Type B pancreatic cell (in vitro differentiated cells): ENCODE results near the gene CADPS. TPM values are rescaled to one million over a fixed set of nuclear protein-coding genes. Genes with fewer than 3 reads are reported as not detected.

Experiments
- DNase-seq: peaks from one replicate; pipeline ENCODE4 v3.0.0; 2021; ENCODE audit warnings: mixed read lengths; ENCODE audit not compliant: unreplicated experiment; ENCODE audit errors: extremely low spot score
- H3K27ac Mint-ChIP-seq: 2 replicates; pipeline ENCODE4 v1.8.0; 2021; ENCODE audit warnings: mild to moderate bottlenecking, mixed read lengths
- H3K27me3 Mint-ChIP-seq: 2 replicates; pipeline ENCODE4 v1.8.0; 2021; ENCODE audit warnings: mixed read lengths
- H3K36me3 Mint-ChIP-seq: 2 replicates; pipeline ENCODE4 v1.8.0; 2021; ENCODE audit warnings: mixed read lengths
- H3K4me1 Mint-ChIP-seq: one replicate; pipeline ENCODE4 v1.8.0; 2021; ENCODE audit warnings: mixed read lengths; ENCODE audit not compliant: unreplicated experiment
- H3K4me3 Mint-ChIP-seq: 2 replicates; pipeline ENCODE4 v1.8.0; 2021; ENCODE audit warnings: mild to moderate bottlenecking, mixed read lengths
- H3K9me3 Mint-ChIP-seq: 2 replicates; pipeline ENCODE4 v1.8.0; 2021; ENCODE audit warnings: mixed read lengths
- CTCF ChIP-seq: fragments of 200-600 bp; sonication (generic); conservative IDR thresholded peaks from 2 replicates; pipeline ENCODE4 v1.5.0; 2021; ENCODE audit warnings: antibody characterized with exemption, mild to moderate bottlenecking
- total RNA-seq: library from RNA; stranded (reverse); gene quantifications from 2 replicates; pipeline ENCODE4 v1.2.1, GENCODE V29; 2021; ENCODE audit warnings: low replicate concordance

The CADPS gene
- total RNA-seq, 1 donor from 2014 or later: 21.6 TPM

- no peaks in the 10 kb centered on the region for H3K9me3 Mint-ChIP-seq
- no peak overlapping the region for H3K4me3 Mint-ChIP-seq
- H3K27me3 Mint-ChIP-seq: peaks cover 25% of the 10 kb centered on the region
- DNase-seq: no peak
- H3K4me1 Mint-ChIP-seq: peaks cover 11% of the 10 kb centered on the region
- TF ChIP-seq CTCF: no peak
- no peaks in the 10 kb centered on the region for H3K36me3 Mint-ChIP-seq
- H3K27ac Mint-ChIP-seq: no peak overlapping the region
These were observed 186.4 kb downstream of the CADPS start for GRCh38 chr3:62688812-62689211.

DNA sequence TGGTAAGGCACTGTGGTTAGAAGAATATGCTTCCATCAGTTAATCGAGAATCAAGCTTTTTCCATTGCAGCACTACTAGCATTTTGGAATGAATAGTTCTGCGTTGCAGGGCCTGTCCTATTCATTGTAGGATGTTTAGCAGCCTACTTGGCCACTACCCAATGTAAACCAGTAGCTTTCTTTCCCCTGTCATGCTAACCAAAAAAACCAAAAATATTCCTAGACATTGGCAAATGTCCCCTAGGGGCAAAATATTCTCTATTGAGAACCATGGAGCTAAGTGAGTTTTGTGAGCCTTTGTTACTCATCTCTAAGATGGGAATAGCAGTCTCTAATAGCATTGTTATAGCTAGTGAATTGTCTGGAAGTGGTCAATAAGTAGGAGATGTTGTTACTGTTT is 187.2 kb downstream of the CADPS start:
- Mint-ChIP-seq H3K27me3 (peaks cover 28% of the 10 kb centered on the region), H3K36me3 (no peaks in the 10 kb centered on the region), H3K4me1 (peaks cover 11% of the 10 kb centered on the region), H3K27ac (no peak overlapping the region), H3K9me3 (no peaks in the 10 kb centered on the region), H3K4me3 (no peak overlapping the region)
- DNase-seq: no peak
- TF ChIP-seq CTCF: no peak

DNA sequence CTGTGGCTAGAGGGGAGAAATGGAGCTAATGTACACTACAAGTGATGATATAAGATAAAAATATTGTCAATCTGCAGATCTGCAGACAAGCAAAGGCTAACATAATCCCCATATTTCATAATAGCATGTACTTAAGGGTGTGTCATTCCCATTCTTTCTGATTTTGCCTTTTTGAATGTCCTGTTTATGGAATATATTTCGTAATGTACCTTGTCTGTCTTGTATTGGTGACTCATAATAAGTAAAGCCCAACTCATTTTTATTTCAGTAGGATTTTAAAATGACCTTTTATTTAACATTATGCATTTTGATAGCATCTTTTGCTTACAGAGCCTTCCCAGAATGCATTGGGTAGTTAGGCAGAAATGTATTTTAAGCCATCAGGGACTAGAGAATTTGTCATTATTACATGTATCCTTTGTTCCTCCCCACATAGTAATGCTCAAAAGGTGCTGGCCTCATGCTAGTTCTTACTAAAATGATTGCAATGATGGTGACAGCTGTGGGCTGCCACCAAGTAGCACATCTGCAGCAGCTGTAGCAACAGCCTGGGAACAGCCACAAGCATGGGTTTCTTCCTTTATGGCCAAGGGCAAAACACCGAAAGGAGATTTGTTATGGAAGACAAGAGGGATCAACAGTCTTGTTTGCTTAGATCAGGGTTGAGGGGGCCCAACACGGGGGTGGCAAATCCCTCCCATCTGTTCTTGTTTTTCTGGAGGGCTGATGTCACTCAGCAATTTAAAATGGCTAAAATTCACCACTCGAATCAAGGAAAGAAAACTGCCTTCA is 188.5 kb downstream of the CADPS start:
- no peaks in the 10 kb centered on the region for H3K9me3 Mint-ChIP-seq
- H3K27me3 Mint-ChIP-seq: peaks cover 28% of the 10 kb centered on the region
- no peak overlapping the region for H3K4me3 Mint-ChIP-seq
- no peak for TF ChIP-seq CTCF
- H3K4me1 Mint-ChIP-seq: peaks cover 11% of the 10 kb centered on the region
- H3K36me3 Mint-ChIP-seq: no peaks in the 10 kb centered on the region
- peak overlapping the region; percentile 31 for H3K27ac Mint-ChIP-seq
- no peak for DNase-seq

GRCh38 chr3:62682826-62683225 is 192.4 kb downstream of the CADPS start:
- no peak overlapping the region for H3K4me3 Mint-ChIP-seq
- H3K36me3 Mint-ChIP-seq: no peaks in the 10 kb centered on the region
- DNase-seq: no peak
- H3K4me1 Mint-ChIP-seq: peaks cover 11% of the 10 kb centered on the region
- no peak overlapping the region for H3K27ac Mint-ChIP-seq
- H3K27me3 Mint-ChIP-seq: peaks cover 26% of the 10 kb centered on the region
- H3K9me3 Mint-ChIP-seq: no peaks in the 10 kb centered on the region
- no peak for TF ChIP-seq CTCF

- no peaks in the 10 kb centered on the region for H3K9me3 Mint-ChIP-seq
- H3K27me3 Mint-ChIP-seq: peaks cover 22% of the 10 kb centered on the region
- H3K36me3 Mint-ChIP-seq: no peaks in the 10 kb centered on the region
- H3K4me3 Mint-ChIP-seq: no peak overlapping the region
- H3K4me1 Mint-ChIP-seq: peaks cover 8% of the 10 kb centered on the region
- TF ChIP-seq CTCF: no peak
- no peak overlapping the region for H3K27ac Mint-ChIP-seq
- no peak for DNase-seq
These were observed 195.2 kb downstream of the CADPS start for GRCh38 chr3:62679988-62680387.
